Stimulated activated CD8-positive, alpha-beta memory T cell treated with anti-CD3 and anti-CD28 coated beads, Interleukin-12 subunit alpha, Interleukin-12 subunit beta, amount 100 ng/mL, for 24 hours (primary cell): ENCODE data around the gene NUCKS1.

Experiments
- DNase-seq: peaks from one replicate; pipeline ENCODE4 v3.0.0-alpha.2; 2020; ENCODE audit errors: extremely low read depth

NUCKS1 gene

GRCh38 chr1:205750138-205751035 is at the start of gene NUCKS1:
NUCKS1 (minus strand) TSS chr1:205750182; CDS start chr1:205749973, 209 bp downstream.
- peak; percentile 90 for DNase-seq

- DNase-seq = no peak
Measured at GRCh38 chr1:205798577-205798976, 48.6 kb upstream of the NUCKS1 start.

GRCh38 chr1:205797168-205797567 is 47.2 kb upstream of the NUCKS1 start:
- no peak for DNase-seq

GRCh38 chr1:205794011-205794730 is 44.2 kb upstream of the NUCKS1 start:
- no peak for DNase-seq

GRCh38 chr1:205792961-205793673 is 43.1 kb upstream of the NUCKS1 start:
- no peak for DNase-seq

GRCh38 chr1:205792481-205792881 is 42.5 kb upstream of the NUCKS1 start:
- DNase-seq = no peak

- DNase-seq = no peak
Measured at GRCh38 chr1:205791568-205792180, 41.7 kb upstream of the NUCKS1 start.

GRCh38 chr1:205787287-205787916 is 37.4 kb upstream of the NUCKS1 start:
- DNase-seq = no peak

- DNase-seq = no peak
Measured at GRCh38 chr1:205786601-205787000, 36.6 kb upstream of the NUCKS1 start.

GRCh38 chr1:205785446-205785845 is 35.5 kb upstream of the NUCKS1 start:
- no peak for DNase-seq

GRCh38 chr1:205783904-205784303 is 33.9 kb upstream of the NUCKS1 start:
- no peak for DNase-seq

GRCh38 chr1:205783433-205783795 is 33.4 kb upstream of the NUCKS1 start:
- DNase-seq = no peak

GRCh38 chr1:205782627-205783432 is 32.8 kb upstream of the NUCKS1 start:
- DNase-seq = no peak

- no peak for DNase-seq
Measured at GRCh38 chr1:205780335-205780734, 30.4 kb upstream of the NUCKS1 start.

- no peak for DNase-seq
Measured at GRCh38 chr1:205777994-205778393, 28.0 kb upstream of the NUCKS1 start.

GRCh38 chr1:205775717-205776056 is 25.7 kb upstream of the NUCKS1 start:
- DNase-seq = no peak

- peak; percentile 53 for DNase-seq
Measured at GRCh38 chr1:205775015-205775716, 25.2 kb upstream of the NUCKS1 start, which contains the start of gene RAB29. RAB29 (minus strand) TSS chr1:205775482; CDS start chr1:205774956, 526 bp downstream.

GRCh38 chr1:205774198-205775014 is 24.4 kb upstream of the NUCKS1 start:
- no peak for DNase-seq

GRCh38 chr1:205772607-205773032 is 22.6 kb upstream of the NUCKS1 start:
- DNase-seq = no peak
